ENCODE results near the gene KCNG2.

KCNG2 gene

GRCh38 chr18:79934311-79935097 is 136.8 kb downstream of the KCNG2 start:
- no peak overlapping the region for H3K27ac ChIP-seq
- no peak overlapping the region for H3K4me2 ChIP-seq

GRCh38 chr18:79935098-79935480 is 137.4 kb downstream of the KCNG2 start:
- H3K4me3 ChIP-seq (IDR thresholded peaks at IDR 0.05; ENCODE audit: insufficient read depth, low read depth, low read length), result no peak overlapping the region
- no peaks in the 10 kb centered on the region for H3K27me3 ChIP-seq (ENCODE audit: insufficient read depth, low read depth)
- H3K27ac ChIP-seq, result no peak overlapping the region
- no peak for TF ChIP-seq CTCF (conservative IDR thresholded peaks at IDR 0.05; ENCODE audit: low read depth, low read length)
- no peaks in the 10 kb centered on the region for H4K20me1 ChIP-seq (ENCODE audit: insufficient read depth)
- H3K4me2 ChIP-seq, result no peak overlapping the region
- peaks cover 21% of the 10 kb centered on the region; the same call in 1 of the 2 replicates for H3K79me2 ChIP-seq (ENCODE audit: insufficient read depth, low read depth)
- H3K4me1 ChIP-seq (ENCODE audit: low read depth, poor library complexity, severe bottlenecking), result no peaks in the 10 kb centered on the region
- H2AFZ ChIP-seq (ENCODE audit: low read depth), result no peak overlapping the region
- H3K9ac ChIP-seq, result no peak overlapping the region
- H3K36me3 ChIP-seq (ENCODE audit: insufficient read depth), result no peaks in the 10 kb centered on the region

More at GRCh38 chr18:79934311-79935097, 136.8 kb downstream of the KCNG2 start:
- Histone ChIP-seq H3K4me1 (ENCODE audit: low read depth, poor library complexity, severe bottlenecking) (no peaks in the 10 kb centered on the region), H2AFZ (ENCODE audit: low read depth) (no peak overlapping the region), H3K9ac (no peak overlapping the region), H3K36me3 (ENCODE audit: insufficient read depth) (peaks cover 2% of the 10 kb centered on the region; the same call in 1 of the 2 replicates), H3K27me3 (ENCODE audit: insufficient read depth, low read depth) (no peaks in the 10 kb centered on the region), H3K4me3 (IDR thresholded peaks at IDR 0.05; ENCODE audit: insufficient read depth, low read depth, low read length) (no peak overlapping the region), H3K79me2 (ENCODE audit: insufficient read depth, low read depth) (peaks cover 21% of the 10 kb centered on the region; the same call in 1 of the 2 replicates), H4K20me1 (ENCODE audit: insufficient read depth) (no peaks in the 10 kb centered on the region)
- TF ChIP-seq CTCF (conservative IDR thresholded peaks at IDR 0.05; ENCODE audit: low read depth, low read length), result no peak

DNA sequence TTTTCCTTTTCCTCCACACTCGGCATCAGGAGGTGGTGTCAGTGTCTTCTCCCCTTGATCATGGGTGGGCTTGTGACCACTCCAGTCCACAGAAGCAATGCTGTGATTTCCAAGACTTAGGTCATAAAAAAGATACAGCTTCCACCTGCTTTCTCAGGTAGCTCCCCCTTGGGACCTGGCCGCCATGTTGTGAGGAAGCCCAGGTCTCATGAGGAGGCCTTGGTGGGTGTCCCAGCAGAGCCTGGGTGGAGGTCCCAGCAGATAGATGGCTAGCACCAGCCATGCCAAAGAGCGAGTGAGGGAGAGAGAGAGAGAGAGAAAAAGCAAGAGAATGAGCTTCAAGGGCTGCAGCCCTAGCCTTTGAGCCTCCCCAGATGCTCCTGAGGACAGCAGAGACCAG is 137.8 kb downstream of the KCNG2 start:
- H3K79me2 ChIP-seq (ENCODE audit: insufficient read depth, low read depth), result peaks cover 21% of the 10 kb centered on the region; the same call in 1 of the 2 replicates
- no peak overlapping the region for H2AFZ ChIP-seq (ENCODE audit: low read depth)
- H4K20me1 ChIP-seq (ENCODE audit: insufficient read depth), result no peaks in the 10 kb centered on the region
- H3K36me3 ChIP-seq (ENCODE audit: insufficient read depth), result peaks cover 2% of the 10 kb centered on the region; the same call in 1 of the 2 replicates
- H3K4me1 ChIP-seq (ENCODE audit: low read depth, poor library complexity, severe bottlenecking), result no peaks in the 10 kb centered on the region
- H3K27ac ChIP-seq, result no peak overlapping the region
- H3K9ac ChIP-seq, result no peak overlapping the region
- H3K4me3 ChIP-seq (IDR thresholded peaks at IDR 0.05; ENCODE audit: insufficient read depth, low read depth, low read length), result no peak overlapping the region
- TF ChIP-seq CTCF (conservative IDR thresholded peaks at IDR 0.05; ENCODE audit: low read depth, low read length), result no peak
- no peak overlapping the region for H3K4me2 ChIP-seq
- H3K27me3 ChIP-seq (ENCODE audit: insufficient read depth, low read depth), result no peaks in the 10 kb centered on the region

DNA sequence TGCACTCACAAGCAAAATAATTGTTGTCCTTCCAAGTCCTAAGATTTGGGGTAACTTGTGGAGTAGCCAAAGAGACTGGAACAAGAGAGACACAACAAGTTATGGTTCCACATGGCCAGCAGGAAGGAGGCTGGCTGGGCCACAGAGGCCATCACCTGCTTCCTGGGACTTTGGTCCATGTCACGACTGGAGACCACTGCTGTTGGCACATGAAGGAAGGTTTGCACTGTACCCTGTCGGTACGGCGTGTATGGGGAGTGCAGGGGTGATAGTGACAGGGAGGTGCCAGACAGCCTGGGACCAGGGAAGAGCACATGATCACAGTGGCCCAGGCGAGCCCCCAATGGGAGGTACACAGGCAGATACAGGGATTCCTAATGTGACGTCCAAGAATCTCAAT is 138.2 kb downstream of the KCNG2 start:
- Histone ChIP-seq H3K4me3 (IDR thresholded peaks at IDR 0.05; ENCODE audit: insufficient read depth, low read depth, low read length) (no peak overlapping the region), H2AFZ (ENCODE audit: low read depth) (no peak overlapping the region), H3K27ac (no peak overlapping the region), H3K27me3 (ENCODE audit: insufficient read depth, low read depth) (no peaks in the 10 kb centered on the region), H3K79me2 (ENCODE audit: insufficient read depth, low read depth) (peaks cover 21% of the 10 kb centered on the region; the same call in 1 of the 2 replicates), H3K4me1 (ENCODE audit: low read depth, poor library complexity, severe bottlenecking) (no peaks in the 10 kb centered on the region), H3K9ac (no peak overlapping the region), H4K20me1 (ENCODE audit: insufficient read depth) (no peaks in the 10 kb centered on the region), H3K36me3 (ENCODE audit: insufficient read depth) (peaks cover 6% of the 10 kb centered on the region; the same call in 1 of the 2 replicates), H3K4me2 (no peak overlapping the region)
- no peak for TF ChIP-seq CTCF (conservative IDR thresholded peaks at IDR 0.05; ENCODE audit: low read depth, low read length)

Measured in KMS-11 (cell line).